ENCODE data around the gene FCF1.

DNA sequence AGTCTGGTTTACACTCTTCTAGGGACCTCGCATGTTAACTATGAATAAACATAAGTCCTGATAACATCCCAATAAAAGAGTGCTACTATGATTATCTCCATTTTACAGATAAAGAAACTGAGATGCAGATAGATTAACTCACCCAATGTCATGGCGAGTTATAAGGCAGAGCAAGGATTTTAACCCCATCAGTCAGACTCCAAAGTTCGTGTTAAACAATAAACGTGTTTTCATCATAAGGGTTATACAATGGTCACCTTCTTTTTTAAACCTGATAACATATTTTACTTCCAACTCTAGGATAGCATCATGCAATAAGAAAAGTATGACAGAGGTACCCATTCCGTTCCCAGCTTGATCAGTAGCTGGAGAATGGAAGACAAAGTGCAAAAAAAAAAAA, 1.3 kb upstream of the FCF1 start:
- TF ChIP-seq, protein P1, sequence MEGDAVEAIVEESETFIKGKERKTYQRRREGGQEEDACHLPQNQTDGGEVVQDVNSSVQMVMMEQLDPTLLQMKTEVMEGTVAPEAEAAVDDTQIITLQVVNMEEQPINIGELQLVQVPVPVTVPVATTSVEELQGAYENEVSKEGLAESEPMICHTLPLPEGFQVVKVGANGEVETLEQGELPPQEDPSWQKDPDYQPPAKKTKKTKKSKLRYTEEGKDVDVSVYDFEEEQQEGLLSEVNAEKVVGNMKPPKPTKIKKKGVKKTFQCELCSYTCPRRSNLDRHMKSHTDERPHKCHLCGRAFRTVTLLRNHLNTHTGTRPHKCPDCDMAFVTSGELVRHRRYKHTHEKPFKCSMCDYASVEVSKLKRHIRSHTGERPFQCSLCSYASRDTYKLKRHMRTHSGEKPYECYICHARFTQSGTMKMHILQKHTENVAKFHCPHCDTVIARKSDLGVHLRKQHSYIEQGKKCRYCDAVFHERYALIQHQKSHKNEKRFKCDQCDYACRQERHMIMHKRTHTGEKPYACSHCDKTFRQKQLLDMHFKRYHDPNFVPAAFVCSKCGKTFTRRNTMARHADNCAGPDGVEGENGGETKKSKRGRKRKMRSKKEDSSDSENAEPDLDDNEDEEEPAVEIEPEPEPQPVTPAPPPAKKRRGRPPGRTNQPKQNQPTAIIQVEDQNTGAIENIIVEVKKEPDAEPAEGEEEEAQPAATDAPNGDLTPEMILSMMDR (IDR thresholded peaks at IDR 0.05): no peak
- no peak for TF ChIP-seq POLR2A (IDR thresholded peaks at IDR 0.05)

All from esophagus squamous epithelium (tissue), 4 donors.